SW 1271 (cell line): ENCODE measurements around the gene CLEC4C.
"Not testable (repeated sequence)": the region's sequence is repeated elsewhere in the genome, so short reads cannot be mapped to it uniquely, and the experiment has no call there.

ENCODE experiments used
- DNase-seq, 2 experiments: peaks; one replicate each; lab custom pipeline; 2025; lab: John Stamatoyannopoulos, UW

CLEC4C gene

DNA sequence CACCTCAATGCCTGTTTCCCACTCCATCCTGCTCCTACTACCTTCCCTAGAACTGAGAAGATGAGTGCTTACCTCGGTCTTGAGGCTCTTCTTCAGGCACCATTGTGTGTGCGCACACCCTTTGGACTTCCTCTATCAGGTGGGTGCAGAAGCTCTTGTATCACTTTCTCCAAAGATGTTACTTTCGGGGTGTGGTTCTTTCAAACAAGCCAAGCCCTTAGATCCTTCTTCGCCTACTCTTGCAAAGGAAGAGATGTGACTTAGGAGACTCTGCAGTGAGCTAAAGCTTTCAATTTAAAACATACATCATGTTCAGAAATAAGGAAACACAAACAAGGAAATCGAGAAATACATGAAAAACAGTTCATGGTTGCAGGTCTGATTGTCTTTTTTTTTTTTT lies at the start of gene CLEC4C:
Gene CLEC4C, minus strand, starts transcription at position 130 of the 400 bp plus-strand sequence. Its CDS starts 27 bp downstream, at position 103.
- DNase-seq: no peak

DNA sequence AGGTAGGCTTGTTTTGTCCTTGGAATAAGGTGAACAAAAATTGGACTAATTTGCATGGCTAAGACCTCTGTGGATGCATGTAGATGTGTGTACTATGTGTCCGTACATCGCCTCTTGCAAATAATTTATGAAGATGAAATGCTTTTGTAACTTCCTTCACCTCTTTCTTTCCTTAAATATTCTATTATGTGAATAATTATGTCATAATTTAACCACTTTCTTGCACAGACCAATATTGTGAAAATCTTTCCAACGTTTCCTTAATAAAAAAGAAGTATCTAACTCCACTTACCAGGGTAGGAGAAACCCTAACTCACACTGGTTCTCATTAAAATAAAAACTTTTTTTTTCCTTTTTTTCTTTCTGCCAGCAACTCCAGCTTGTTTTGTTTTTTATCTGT lies 46.0 kb upstream of the CLEC4C start:
- DNase-seq: no peak

DNA sequence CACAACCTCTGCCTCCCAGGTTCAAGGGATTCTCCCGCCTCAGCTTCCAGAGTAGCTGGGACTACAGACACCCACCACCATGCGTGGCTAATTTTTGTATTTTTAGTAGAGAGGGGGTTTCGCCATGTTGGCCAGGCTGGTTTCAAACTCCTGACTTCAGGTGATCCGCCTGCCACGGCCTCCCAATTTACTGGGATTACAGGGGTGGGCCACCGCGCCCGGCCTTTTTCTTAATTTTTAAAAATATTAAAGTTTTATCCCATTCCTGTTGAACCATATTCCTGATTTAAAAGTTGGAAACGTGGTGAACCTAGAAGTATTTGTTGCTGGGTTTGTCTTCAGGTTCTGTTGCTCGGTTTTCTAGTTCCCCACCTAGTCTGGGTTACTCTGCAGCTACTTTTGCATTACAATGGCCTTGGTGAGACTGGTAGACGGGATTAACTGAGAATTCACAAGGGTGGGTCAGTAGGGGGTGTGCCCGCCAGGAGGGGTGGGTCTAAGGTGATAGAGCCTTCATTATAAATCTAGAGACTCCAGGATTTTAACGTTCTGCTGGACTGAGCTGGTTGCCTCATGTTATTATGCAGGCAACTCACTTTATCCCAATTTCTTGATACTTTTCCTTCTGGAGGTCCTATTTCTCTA lies 41.8 kb upstream of the CLEC4C start, which contains the start of gene NANOG:
Gene NANOG, plus strand, starts transcription at position 519 of the 645 bp plus-strand sequence. CDS start 213 bp downstream, outside the sequence.
- not testable (repeated sequence) for DNase-seq

DNA sequence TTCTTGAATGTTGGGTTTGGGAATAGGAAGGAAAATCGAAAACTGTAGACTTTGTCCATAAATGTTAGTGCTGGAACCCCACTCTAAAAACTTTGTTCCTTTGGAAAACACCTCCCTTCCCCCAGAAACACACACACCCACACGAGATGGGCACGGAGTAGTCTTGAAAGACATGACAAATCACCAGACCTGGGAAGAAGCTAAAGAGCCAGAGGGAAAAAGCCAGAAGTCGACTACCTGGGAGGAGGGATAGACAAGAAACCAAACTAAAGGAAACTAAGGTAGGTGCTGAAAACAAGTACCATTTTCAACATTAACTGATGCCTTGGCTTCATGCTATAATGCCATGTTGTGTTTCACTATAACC lies 41.1 kb upstream of the CLEC4C start:
- no peak for DNase-seq

DNA sequence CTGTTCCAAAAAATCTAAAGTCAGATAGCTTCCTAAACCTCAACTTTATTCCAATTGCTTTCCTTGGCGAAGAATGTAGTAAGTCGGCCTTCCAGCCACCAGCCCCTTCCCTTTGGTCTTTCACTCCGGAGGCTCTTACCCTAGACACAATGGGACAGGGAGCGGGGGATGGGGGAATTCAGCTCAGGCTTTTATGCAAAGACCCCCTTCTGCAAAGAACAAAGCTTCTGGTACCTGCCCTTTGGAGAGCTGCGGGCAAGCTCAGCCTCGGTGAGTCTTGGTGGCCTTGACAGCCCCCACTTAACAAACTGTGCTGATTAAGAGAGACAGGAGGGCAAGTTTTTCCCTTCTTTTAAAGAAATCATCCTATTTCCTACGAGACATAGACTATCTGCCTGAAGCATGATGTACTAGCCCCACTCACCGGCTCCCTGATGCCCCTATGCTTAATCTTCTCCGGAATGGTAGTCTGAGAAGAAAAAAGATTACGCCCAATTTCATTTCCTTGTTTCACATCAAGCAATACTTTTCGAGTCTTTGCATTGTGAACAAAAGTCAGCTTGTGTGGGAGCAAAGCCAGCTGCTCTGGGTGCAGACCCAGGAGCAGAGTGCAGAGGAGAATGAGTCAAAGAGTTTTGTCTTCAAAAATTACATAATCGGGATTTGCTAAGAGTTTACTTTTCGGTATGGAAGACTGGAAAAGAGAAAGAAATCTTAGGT lies 40.6 kb upstream of the CLEC4C start:
- DNase-seq: no peak

DNA sequence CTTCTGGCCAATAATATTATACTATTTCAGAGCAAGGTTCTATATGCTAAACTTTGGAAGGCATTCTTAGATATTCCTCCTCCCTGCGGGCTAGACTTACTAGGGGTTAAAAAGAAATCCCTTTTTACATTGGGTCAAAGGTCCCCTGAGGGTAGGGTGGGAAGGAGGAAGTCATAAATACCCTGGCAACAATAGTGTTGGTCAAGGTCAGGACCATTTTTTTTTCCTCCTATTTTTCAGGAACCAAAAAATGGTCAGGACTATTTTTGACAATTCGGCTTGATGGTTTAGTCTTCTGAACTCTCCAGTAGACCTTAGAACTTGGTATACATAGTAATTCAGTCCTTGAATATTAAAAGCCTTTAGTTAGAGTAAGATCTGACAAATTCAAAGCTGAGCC lies 37.5 kb upstream of the CLEC4C start:
- no peak for DNase-seq

DNA sequence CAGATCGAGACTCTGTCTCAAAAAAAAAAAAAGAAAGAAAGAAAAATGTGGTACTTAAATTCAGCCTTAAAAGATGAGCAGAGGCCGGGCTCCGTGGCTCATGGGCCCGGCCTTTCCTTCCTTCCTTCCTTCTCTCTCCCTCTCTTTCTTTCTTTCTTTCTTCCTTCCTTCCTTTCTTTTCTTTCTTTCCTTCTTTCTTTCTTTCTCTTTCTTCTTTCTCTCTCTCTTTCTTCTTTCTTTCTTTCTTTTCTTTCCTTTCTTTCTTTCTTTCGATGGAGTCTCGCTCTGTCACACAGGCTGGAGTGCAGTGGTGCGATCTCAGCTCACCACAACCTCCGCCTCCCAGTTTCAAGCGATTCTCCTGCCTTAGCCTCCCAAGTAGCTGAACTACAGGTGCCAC lies 36.3 kb upstream of the CLEC4C start:
- not testable (repeated sequence) for DNase-seq

- no peak for DNase-seq
These were observed 34.9 kb upstream of the CLEC4C start for GRCh38 chr12:7782055-7782454.

DNA sequence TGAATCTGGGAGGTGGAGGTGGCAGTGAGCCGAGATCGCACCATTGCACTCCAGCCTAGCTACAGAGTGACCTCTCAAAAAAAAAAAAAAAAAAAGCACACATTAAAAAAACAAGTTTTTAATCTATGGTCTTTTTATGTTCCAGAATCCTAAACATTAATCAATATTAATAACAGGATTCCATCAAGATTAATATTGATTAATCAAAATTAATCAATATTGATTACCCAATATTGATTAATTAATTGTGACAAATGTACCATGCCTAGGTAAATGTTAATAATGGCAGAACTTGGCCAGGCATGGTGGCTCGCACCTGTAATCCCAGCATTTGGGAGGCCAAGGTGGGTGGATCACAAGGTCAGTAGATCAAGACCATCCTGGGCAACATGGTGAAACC lies 34.1 kb upstream of the CLEC4C start:
- DNase-seq: no peak

DNA sequence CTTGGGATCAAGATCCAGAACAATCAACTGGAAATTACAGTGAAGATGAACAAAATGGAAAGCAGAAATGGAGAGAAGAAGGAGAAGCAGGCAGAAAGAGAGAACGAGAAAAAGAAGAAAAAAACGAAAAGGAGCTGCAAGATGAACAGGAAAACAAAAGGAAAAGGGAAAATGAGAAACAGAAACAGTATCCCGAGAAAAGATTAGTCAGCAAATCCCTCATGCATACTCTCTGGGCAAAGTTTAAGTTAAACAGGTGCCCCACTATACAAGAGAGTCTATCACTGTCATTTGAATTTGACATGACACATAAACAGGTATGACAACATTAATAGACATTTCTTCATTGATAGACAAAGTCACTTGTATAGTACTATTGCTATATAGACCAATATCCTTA lies 22.8 kb upstream of the CLEC4C start:
- no peak for DNase-seq

- DNase-seq: no peak
These were observed 11.6 kb upstream of the CLEC4C start for GRCh38 chr12:7758766-7759140.

DNA sequence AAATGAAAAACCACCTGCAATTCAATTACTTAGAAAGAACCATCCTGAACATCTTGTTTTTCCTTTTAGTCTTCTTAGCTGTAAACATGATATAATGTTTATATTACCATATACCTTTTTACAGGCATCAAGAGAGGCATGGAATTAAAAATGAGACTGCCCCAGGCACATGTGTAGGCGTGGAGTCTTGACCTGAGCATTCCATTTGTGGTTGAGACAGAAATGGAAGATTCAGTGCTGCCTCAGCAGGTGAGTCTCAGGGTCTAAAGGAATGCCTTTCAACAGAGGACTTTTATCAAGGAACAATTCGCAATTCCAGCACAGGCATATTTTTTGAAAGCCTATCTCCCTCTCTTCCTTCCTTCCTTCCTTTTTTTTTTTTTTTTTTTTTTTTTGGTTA lies 9.8 kb upstream of the CLEC4C start:
- no peak for DNase-seq

- not testable (repeated sequence) for DNase-seq
These were observed 8.5 kb upstream of the CLEC4C start for GRCh38 chr12:7755668-7756067.

DNA sequence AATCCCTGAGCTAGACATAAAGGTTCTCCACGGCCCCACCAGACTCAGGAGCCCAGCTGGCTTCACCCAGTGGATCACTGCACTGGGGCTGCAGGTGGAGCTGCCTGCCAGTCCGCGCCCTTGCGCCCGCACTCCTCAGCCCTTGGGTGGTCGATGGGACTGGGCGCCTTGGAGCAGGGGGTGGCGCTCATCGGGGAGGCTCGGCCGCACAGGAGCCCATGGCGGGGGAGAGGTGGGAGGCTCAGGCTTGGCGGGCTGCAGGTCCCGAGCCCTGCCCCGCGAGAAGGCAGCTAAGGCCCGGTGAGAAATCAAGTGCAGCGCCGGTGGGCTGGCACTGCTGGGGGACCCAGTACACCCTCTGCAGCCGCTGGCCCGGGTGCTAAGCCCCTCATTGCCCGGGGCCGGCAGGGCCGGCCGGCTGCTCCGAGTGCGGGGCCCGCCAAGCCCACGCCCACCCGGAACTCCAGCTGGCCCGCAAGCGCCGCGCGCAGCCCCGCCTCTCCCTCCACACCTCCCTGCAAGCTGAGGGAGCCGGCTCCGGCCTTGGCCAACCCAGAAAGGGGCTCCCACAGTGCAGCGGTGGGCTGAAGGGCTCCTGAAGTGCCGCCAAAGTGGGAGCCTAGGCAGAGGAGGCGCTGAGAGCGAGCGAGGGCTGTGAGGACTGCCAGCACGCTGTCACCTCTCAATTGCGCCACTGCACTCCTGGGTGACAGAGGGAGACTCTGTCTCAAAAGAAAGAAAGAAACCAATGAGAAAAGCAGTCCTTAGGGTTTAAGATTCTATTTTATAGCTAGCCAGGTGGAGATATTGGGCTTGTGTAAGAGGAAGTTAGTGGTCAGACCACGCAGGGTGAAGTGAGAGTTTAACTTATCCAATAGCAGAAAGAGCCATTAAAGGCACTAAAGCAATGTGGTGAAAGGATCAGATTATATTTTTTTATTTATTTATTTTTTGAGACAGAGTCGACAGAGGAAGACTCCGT lies 5.1 kb upstream of the CLEC4C start:
- not testable (repeated sequence) for DNase-seq

GRCh38 chr12:7751394-7751793 lies 4.2 kb upstream of the CLEC4C start:
- no peak for DNase-seq

- DNase-seq: no peak
These were observed 3.2 kb upstream of the CLEC4C start for GRCh38 chr12:7750350-7750749.

DNA sequence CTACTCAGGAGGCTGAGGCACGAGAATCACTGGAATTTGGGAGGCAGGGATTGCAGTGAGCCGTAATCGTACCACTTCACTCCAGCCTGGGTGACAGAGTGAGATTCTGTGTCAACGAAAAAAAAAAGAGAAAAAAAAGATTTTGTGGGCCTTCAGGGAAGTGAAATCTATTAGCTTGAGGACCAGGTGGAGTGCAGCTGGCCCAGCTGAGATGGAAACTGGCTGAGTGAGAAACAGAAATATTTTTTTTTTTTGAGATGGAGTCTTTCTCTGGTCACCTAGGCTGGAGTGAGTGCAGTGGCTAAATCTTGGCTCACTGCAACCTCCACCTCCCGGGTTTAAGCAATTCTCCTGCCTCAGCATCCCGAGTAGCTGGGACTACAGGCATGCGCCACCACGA lies 2.3 kb upstream of the CLEC4C start:
- no peak for DNase-seq

DNA sequence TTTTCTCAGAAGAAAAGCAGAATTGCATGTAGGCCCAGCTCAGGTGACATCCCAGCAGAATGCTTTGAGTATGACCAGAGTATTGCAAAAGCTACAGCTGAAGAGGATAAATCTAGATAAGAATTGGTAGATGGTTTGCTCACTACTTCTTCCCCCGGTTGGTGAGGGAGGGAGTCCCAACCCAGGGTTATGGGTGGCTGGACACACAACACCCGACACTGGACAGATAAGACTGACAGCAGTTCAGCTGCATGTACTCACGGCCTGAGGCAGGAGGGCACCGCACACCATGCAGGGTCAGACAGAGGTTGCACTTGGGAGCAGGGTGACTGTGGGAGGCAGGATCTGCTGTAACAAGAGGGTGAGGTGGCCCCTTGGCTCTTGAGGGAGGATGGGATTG lies 1.7 kb upstream of the CLEC4C start:
- no peak for DNase-seq

DNA sequence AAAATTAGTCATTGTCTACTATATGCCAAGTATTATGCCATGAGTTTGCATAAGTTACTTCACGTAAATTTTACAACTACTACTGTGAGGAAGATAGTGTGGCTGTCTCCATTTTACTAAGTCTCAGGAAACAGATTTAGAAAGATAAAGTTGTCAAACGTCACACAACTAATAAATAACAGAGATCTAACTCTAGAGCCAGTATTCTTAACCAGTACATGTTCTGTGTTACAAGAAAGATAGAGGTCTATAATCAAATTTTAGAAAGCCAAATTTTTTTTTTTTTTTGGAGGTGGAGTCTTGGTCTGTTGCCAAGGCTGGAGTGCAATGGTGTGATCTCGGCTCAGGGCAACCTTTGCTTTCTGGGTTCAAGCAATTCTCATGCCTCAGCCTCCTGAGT lies 14.2 kb downstream of the CLEC4C start:
- DNase-seq: no peak

DNA sequence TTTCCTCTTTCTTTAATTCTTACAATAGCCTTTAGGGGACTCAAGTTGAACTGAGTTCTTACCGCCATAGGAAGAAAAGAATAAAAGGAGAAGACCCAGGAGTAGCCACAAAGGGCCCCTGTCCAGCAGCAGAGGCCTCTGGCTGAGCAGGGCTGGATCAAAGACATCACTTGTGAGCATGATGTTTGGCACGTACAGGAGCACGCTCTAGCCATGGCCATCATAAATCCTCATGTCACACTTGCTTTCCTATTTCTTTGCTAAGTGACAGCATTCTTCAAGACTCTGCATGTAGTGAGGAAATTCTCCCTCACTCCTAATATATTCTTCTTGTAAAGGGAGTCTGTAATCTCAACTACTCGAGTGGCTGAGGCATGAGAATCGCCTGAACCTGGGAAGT lies 15.7 kb downstream of the CLEC4C start:
- no peak for DNase-seq

DNA sequence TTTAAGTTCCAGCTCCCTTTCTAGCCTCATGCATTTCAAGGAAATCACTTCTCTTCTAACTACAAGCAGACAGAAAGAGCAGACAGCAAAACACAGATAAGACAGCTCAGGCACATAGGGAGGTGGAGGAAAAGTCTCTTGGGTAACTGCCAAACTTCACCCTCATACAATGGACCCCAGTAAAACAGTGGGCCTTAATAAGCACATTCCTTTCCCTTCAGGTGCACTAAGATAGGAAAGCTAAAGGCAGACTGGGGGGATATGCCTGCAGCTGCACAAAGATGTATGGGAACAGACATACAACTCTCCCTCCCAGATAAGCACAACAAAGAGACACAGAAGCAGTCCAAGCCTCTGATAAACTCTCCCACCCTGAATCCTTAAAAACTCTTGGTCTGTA lies 16.2 kb downstream of the CLEC4C start:
- DNase-seq: not testable (repeated sequence)

GRCh38 chr12:7729746-7730145 lies 17.4 kb downstream of the CLEC4C start:
- DNase-seq: no peak

DNA sequence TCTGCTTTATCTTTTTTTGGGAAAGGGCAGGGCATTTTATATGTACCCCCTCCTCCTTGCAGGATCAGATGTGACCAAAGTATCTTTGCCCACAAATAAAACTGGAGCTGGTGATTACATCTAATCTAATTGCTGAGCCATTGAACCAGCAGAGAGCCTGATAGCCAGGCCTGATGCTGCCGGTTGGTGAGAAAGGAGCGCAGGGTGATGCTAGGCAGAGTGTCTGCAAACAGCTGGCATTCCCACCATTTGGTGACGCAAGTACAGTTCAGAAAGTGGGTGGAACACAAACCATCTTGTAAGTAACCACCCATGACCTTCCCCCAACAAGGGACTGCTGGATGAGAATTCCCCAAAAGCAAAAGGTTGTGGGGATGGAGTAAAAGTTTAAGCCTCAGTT lies 23.2 kb downstream of the CLEC4C start:
- DNase-seq: no peak
